K562 (cell line): ENCODE results near the gene FYTTD1. TPM values are rescaled to one million over a fixed set of nuclear protein-coding genes. Genes with fewer than 3 reads are reported as not detected.

Source experiments
- ADNP ChIP-seq: fragments of 200-800 bp; sonication (Bioruptor generic); IDR thresholded peaks from 2 replicates; pipeline ENCODE4 v1.6.1; 2016; ENCODE audit warnings: missing genetic modification characterization, missing compliant biosample characterization
- CAMTA2 ChIP-seq: fragments of 250-450 bp; sonication (Bioruptor Pico); conservative IDR thresholded peaks from 2 replicates; pipeline ENCODE4 v1.5.1; 2022
- CCAR2 ChIP-seq: fragments of 200-400 bp; formaldehyde crosslinking; IDR thresholded peaks from 2 replicates; pipeline ENCODE4 v1.6.1; 2017; ENCODE audit warnings: mild to moderate bottlenecking, low read depth, low read length
- CREB3L1 ChIP-seq: fragments of 450-650 bp; IDR thresholded peaks from 2 replicates; pipeline ENCODE4 v1.6.1; 2014; ENCODE audit warnings: low read depth, mild to moderate bottlenecking, moderate library complexity, borderline replicate concordance
- HMGN3 ChIP-seq: IDR thresholded peaks from 2 replicates; pipeline ENCODE4 v1.6.1; 2011; ENCODE audit warnings: borderline replicate concordance, low read depth, mild to moderate bottlenecking, mixed read lengths, low read length; ENCODE audit not compliant: insufficient read length; ENCODE audit errors: extremely low read depth
- IRF1 ChIP-seq: sonication (generic); formaldehyde crosslinking; IDR thresholded peaks from 2 replicates; pipeline ENCODE4 v1.8.0; 2022; ENCODE audit warnings: missing genetic modification reagents, mild to moderate bottlenecking, borderline replicate concordance
- NELFE ChIP-seq: IDR thresholded peaks from 2 replicates; pipeline ENCODE4 v1.6.1; 2011; ENCODE audit warnings: mild to moderate bottlenecking; ENCODE audit not compliant: insufficient read depth, insufficient read length
- PRDM10 ChIP-seq: fragments of 450-650 bp; IDR thresholded peaks from 2 replicates; pipeline ENCODE4 v1.6.1; 2018; ENCODE audit not compliant: partially characterized antibody
- SLC30A9 ChIP-seq: fragments of 250-450 bp; sonication (Bioruptor Pico); IDR thresholded peaks from 2 replicates; pipeline ENCODE4 v1.8.0; 2022; ENCODE audit warnings: mild to moderate bottlenecking, moderate library complexity
- SOX6 ChIP-seq: fragments of 450-650 bp; IDR thresholded peaks from 2 replicates; pipeline ENCODE4 v1.6.1; 2014; ENCODE audit warnings: mild to moderate bottlenecking
- TBL1XR1 ChIP-seq, 2 experiments: IDR thresholded peaks; 2 replicates each; pipeline ENCODE4 v1.6.1; 2012; ENCODE audit warnings: improper control_type of control experiment in 2 of 2, low read length in 2 of 2, mild to moderate bottlenecking in 1 of 2
- TEAD2 ChIP-seq: fragments of 450-650 bp; IDR thresholded peaks from 2 replicates; pipeline ENCODE4 v1.6.1; 2016; ENCODE audit warnings: missing genetic modification characterization, control low read depth, missing compliant biosample characterization
- ZC3H4 ChIP-seq: sonication (generic); formaldehyde crosslinking; IDR thresholded peaks from 2 replicates; pipeline ENCODE4 v1.9.0; 2021; ENCODE audit warnings: missing genetic modification reagents, borderline replicate concordance
- ZHX1 ChIP-seq: fragments of 150-350 bp; conservative IDR thresholded peaks from 2 replicates; pipeline ENCODE4 v1.6.1; 2014; ENCODE audit warnings: low read length
- ZNF224 ChIP-seq: sonication (generic); formaldehyde crosslinking; IDR thresholded peaks from 2 replicates; pipeline ENCODE4 v1.8.0; 2022; ENCODE audit warnings: mild to moderate bottlenecking, missing genetic modification reagents
- ZNF263 ChIP-seq: sonication (generic); formaldehyde crosslinking; IDR thresholded peaks from 2 replicates; pipeline ENCODE4 v1.8.0; 2022; ENCODE audit warnings: mild to moderate bottlenecking, missing genetic modification reagents, borderline replicate concordance
- ZNF717 ChIP-seq: fragments of 250-450 bp; sonication (Bioruptor Pico); IDR thresholded peaks from 2 replicates; pipeline ENCODE4 v1.5.0; 2021
- ZNF75A ChIP-seq: fragments of 450-650 bp; formaldehyde crosslinking; IDR thresholded peaks from 2 replicates; pipeline ENCODE4 v1.4.0; 2020; ENCODE audit warnings: mild to moderate bottlenecking
- polyA plus RNA-seq, 8 experiments: library from polyadenylated mRNA; depleted of rRNA in 4 of 8; stranded (reverse) in 5 of 8; unstranded in 3 of 8; fragments of >200 nt; fragmentation: Nextera tagmentation in 2 of 8; fragmentation: Illumina TruSeq in 1 of 8; extraction: Ambion mirVana in 2 of 8; extraction: Trizol in 1 of 8; gene quantifications; 2 replicates each; pipeline versions ENCODE4 v1.2.1 to v1.2.3, GENCODE V29; 2011 to 2014; ENCODE audit warnings: inconsistent platforms in 1 of 8, missing spikeins in 1 of 8
- total RNA-seq, 7 experiments: library from RNA; depleted of rRNA in 6 of 7; stranded (reverse); fragments of >200 nt in 6 of 7; fragmentation: Illumina TruSeq in 2 of 7; extraction: Trizol in 2 of 7; gene quantifications; 2 replicates each; pipeline versions ENCODE4 v1.2.1 to v1.2.3, GENCODE V29; 2011 to 2021; ENCODE audit warnings: low replicate concordance in 1 of 7

FYTTD1 gene
- total and polyA plus RNA-seq, 9 of the 15 experiments (the other 6 are each of a cell fraction or from before 2014, with no cell fraction given), result 35.7 to 106 (median 76.3) TPM

GRCh38 chr3:197750858-197751737 lies 1.4 kb downstream of the FYTTD1 start (continued):
- TF ChIP-seq PRDM10, result no peak
- no peak for TF ChIP-seq HMGN3
- TF ChIP-seq ZNF224 (CRISPR knock-in tag), result no peak
- no peak for TF ChIP-seq TEAD2 (tag)
- TF ChIP-seq ZC3H4 (CRISPR knock-in tag), result no peak
- TF ChIP-seq IRF1 (CRISPR knock-in tag), result no peak
- no peak for TF ChIP-seq ZNF75A (CRISPR knock-in tag)
- no peak for TF ChIP-seq ZHX1
- TF ChIP-seq NELFE, result no peak
- no peak for TF ChIP-seq SLC30A9 (CRISPR knock-in tag)
- no peak for TF ChIP-seq CCAR2
- TF ChIP-seq CREB3L1, result no peak
- TF ChIP-seq ZNF263 (CRISPR knock-in tag), result no peak
- TF ChIP-seq SOX6, result no peak
- TF ChIP-seq TBL1XR1 (IDR thresholded peaks at IDR 0.05; ENCODE audit: low read length in 2 of 2), result no peak
- no peak for TF ChIP-seq ZNF717 (CRISPR knock-in tag)
- TF ChIP-seq CAMTA2 (CRISPR knock-in tag), result no peak
- TF ChIP-seq ADNP (tag), result peak; percentile 48; the same call in 1 of the 2 replicates
